ENCODE results near the gene SRSF3.

SRSF3 gene

GRCh38 chr6:36624461-36625157 is 30.4 kb downstream of the SRSF3 start:
- no peak for DNase-seq

GRCh38 chr6:36625158-36625919 is 31.2 kb downstream of the SRSF3 start:
- DNase-seq: no peak

DNA sequence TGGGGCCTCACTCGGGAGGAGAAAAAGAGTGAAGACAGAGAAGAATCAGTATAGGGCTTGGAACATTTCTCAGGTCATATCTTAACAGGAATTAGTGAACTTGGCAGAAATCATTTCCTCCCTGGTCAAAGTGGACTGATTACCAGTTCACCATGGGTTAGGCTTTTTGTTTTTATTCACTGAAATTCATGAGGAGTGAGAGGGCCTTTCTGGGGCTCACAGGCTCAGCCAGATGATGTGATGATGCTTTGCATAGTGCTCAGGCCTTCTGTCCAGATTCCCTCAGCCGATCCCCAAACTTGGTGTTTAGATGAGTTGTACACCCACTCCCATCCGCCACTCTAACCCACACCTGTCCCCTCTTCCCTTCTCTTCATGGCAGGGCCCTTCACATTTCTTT is 32.5 kb downstream of the SRSF3 start:
- DNase-seq: no peak

- DNase-seq: no peak
Measured at GRCh38 chr6:36627141-36627540, 33.0 kb downstream of the SRSF3 start.

DNA sequence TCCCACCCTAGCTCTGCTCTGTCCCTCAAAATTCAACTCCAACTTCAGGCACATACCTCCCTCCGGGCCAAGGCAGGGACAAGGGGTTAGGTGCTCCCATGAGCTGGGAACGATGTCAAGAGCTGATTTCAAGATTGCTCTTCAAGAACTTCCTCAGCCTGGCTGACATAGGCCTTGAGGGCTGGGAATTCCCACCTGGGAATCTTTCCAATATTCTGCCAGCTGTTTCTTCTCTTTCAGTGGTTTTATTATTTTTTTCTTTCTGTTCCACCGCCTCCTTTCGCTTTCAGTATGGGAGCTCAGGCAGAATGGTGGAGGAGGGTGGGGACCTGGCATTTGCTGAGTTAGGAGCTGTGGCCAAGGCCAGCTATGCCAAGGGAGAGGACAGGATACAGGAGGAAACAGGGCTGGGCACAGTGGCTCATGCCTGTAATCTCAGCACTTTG is 33.7 kb downstream of the SRSF3 start:
- no peak for DNase-seq

DNA sequence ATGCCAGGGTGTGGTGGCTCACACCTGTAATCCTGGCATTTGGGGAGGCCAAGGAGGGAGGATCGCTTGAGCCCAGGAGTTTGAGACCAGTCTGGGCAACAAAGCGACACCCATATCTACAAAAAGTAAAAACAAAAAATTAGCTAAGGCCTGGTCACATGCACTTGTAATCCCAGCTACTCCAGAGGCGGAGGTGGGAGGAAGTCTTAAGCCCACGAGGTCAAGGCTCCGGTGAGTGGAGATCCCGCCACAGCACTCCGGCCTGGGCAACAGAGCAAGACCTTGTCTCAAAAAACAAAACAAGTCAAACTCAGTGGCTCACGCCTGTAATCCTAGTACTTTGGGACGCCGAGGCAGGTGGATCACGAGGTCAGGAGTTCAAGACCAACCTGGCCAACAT is 35.6 kb downstream of the SRSF3 start:
- no peak for DNase-seq

GRCh38 chr6:36631326-36632011 is 37.3 kb downstream of the SRSF3 start:
- DNase-seq: no peak

DNA sequence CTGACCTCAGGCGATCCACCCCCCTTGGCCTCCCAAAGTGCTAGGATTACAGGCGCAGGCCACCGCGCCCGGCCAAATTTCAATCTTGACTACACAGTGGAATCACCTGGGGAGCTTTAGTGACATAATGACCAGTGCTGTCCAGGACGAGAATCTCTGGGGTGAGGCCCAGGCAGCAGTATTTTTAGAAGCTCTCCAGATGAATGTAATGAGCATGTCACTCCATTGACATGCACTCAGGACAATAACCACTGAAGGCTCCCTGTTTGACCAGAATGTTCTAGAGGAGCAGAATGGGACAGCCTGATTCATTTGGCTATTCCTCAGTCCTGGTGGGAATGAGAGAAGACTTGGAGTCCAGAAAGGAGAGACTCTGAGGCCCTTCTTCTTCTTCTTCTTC is 39.2 kb downstream of the SRSF3 start:
- DNase-seq: no peak

- no peak for DNase-seq
Measured at GRCh38 chr6:36633915-36634314, 39.8 kb downstream of the SRSF3 start.

GRCh38 chr6:36634317-36635108 is 40.4 kb downstream of the SRSF3 start:
- no peak for DNase-seq

DNA sequence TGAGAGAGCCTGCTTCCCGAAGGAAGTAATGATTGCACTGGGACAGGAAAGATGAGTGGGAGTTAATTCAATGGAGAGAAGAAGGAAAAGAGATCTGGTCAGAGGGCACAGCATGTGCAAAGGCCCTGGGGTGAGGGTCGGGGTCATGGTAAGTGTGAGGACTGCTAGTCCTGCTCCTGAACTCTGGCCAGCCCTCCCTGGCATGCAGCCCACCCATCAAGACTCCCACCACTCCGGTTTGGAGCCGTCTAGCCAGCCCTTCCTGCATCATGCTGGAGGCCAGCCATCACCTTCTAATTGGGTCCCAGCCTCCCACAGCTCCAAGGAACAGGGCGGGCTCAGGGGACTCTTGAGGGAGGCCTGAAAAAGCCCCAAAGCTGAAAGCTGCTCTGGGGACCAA is 42.1 kb downstream of the SRSF3 start:
- DNase-seq: no peak

DNA sequence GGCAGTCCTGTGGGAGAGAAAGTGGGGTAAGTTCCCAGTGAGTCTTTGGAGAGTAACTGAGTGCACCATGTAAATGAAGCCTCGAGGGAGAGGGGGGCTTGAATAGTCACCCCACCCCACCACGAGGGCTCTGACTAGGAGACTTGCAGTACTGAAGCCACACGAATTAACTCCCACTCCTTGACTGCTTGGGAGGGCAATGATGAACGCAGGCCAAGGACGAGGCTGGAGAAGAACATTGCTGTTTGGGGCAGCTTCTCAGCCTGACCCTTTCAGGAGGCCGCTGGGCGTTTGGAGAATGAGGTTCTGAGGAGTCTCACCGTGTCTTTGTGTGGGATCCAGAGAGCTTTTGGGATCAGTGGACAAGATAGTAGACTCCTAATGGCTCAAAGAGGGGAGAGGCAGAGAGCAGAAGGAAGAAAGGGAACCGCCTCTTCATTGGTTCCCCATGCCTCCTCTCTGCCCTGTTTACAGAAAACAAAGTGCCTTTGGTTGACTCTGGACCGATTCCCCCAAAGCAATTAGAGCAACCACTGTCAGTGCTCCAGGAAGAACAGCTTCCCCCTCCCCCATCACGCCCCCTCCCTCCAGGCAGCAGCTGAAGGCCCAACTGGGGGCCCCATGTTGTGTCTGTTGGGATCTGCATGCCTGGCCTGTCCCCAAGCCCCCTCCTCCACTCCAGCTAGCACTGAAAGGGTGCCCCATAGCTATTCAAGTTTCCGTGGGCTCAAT is 42.7 kb downstream of the SRSF3 start:
- no peak for DNase-seq

- no peak for DNase-seq
Measured at GRCh38 chr6:36638579-36638978, 44.4 kb downstream of the SRSF3 start.

GRCh38 chr6:36639171-36639808 is 45.1 kb downstream of the SRSF3 start:
- DNase-seq: no peak

- DNase-seq: no peak
Measured at GRCh38 chr6:36641543-36641942, 47.4 kb downstream of the SRSF3 start.

- DNase-seq: no peak
Measured at GRCh38 chr6:36642913-36643817, 49.0 kb downstream of the SRSF3 start.

GRCh38 chr6:36643977-36644376 is 49.8 kb downstream of the SRSF3 start:
- DNase-seq: no peak

DNA sequence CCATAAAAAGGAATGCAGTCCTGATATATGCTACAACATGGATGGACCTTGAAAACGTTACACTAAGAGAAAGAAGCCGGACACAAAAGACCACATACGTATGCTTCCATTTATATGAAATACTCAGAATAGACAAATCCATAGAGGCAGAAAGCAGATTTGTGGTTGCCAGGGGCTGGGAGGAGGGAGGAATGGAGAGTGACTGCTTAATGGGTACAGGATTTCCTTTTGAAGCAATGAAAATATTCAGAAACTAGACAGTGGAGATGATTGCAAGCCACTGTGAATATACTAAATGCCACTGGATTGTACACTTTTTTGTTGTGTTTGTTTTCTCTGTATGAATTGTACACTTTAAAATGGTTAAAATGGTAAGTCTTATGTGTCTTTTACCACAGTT is 54.9 kb downstream of the SRSF3 start:
- DNase-seq: no peak

- no peak for DNase-seq
Measured at GRCh38 chr6:36649701-36650484, 55.7 kb downstream of the SRSF3 start.

Measured in CD4-positive, alpha-beta T cell treated with Interleukin-21 for 1 hour (primary cell).